Heart left ventricle (tissue), 13 donors: ENCODE measurements around the gene SUCLA2.
A peak's percentile ranks its signal among the peaks of the same experiment; 100 is the strongest.

ENCODE experiments used
- CTCF ChIP-seq, 12 donors: fragments of 200-600 bp; sonication (generic) in 4 of 12; IDR thresholded peaks; one replicate each; pipeline versions ENCODE4 v1.5.0 to v1.8.0; 2018 to 2022; ENCODE audit warnings: antibody characterized with exemption in 12 of 12, mild to moderate bottlenecking in 5 of 12
- POLR2A ChIP-seq, 2 donors: fragments of 450-650 bp; IDR thresholded peaks; one replicate each; pipeline ENCODE4 v1.6.1; 2017; ENCODE audit warnings: antibody characterized with exemption in 2 of 2, mild to moderate bottlenecking in 2 of 2, moderate library complexity in 2 of 2
- donor health status: ischemic (EF 13 %, LVEDD 7.1; RV severe dilation, severe dysfunction).
- donor health status: DM: no; HTN: yes; CAD: no.
- donor health status: DM: no; HTN: no; CAD: no.
- donor health status: ischemic (EF 25% LVEDD 6.9; RV normal size, moderate dysfunction).
- donor health status: ischemic (EF 25% LVEDD 5.7; RV mildly dilated, moderate dysfunction).
- donor health status: ischemic (EF 35%, LVEDD 5.7; RV mildly dilated, moderate dysfunction).
- donor health status: nonischemic (EF 11% LVEDD 7.7; RV severe dilation, severe dysfunction).
- donor health status: DM: yes; HTN: yes; CAD: no.
- donor health status: PGD.
- donor health status: ischemic (EF 29% LVEDD 5.4; RV normal size, mild dysfunction).
- donor health status: nonischemic (EF 23%, LVEDD 6.1; RV moderate dilation, normal function).

- TF ChIP-seq CTCF (IDR thresholded peaks at IDR 0.05), result peak; percentile 91 to 100 (median 96)
- TF ChIP-seq POLR2A (IDR thresholded peaks at IDR 0.05), result peak; percentile 7 to 79
Observed at GRCh38 chr13:48037346-48038173, 36.5 kb upstream of the SUCLA2 start, which contains the start of gene NUDT15.
